ENCODE data around the gene APOBEC3H.
"Not testable (repeated sequence)": the region's sequence is repeated elsewhere in the genome, so short reads cannot be mapped to it uniquely, and the experiment has no call there.

Gene APOBEC3H

GRCh38 chr22:39097098-39098020 is at the start of gene APOBEC3H:
Gene APOBEC3H, plus strand, starts transcription at chr22:39097244. Its CDS starts 3,035 bp downstream, at chr22:39100279.
- in situ Hi-C loops (cut with MboI; ENCODE audit: low sequenced_read_pairs) = no loop called here

GRCh38 chr22:39049486-39049885 is 47.6 kb upstream of the APOBEC3H start:
- in situ Hi-C loops (cut with MboI; ENCODE audit: low sequenced_read_pairs) = not testable (repeated sequence)

GRCh38 chr22:39051844-39052495 is 45.1 kb upstream of the APOBEC3H start:
- in situ Hi-C loops (cut with MboI; ENCODE audit: low sequenced_read_pairs) = not testable (repeated sequence)

GRCh38 chr22:39055658-39056057 is 41.4 kb upstream of the APOBEC3H start:
- in situ Hi-C loops (cut with MboI; ENCODE audit: low sequenced_read_pairs) = no loop called here

GRCh38 chr22:39061290-39061689 is 35.8 kb upstream of the APOBEC3H start:
- in situ Hi-C loops (cut with MboI; ENCODE audit: low sequenced_read_pairs) = not testable (repeated sequence)

- in situ Hi-C loops (cut with MboI; ENCODE audit: low sequenced_read_pairs) = not testable (repeated sequence)
Measured at GRCh38 chr22:39061951-39062350, 35.1 kb upstream of the APOBEC3H start.

GRCh38 chr22:39063904-39064303 is 33.1 kb upstream of the APOBEC3H start:
- in situ Hi-C loops (cut with MboI; ENCODE audit: low sequenced_read_pairs) = not testable (repeated sequence)

- in situ Hi-C loops (cut with MboI; ENCODE audit: low sequenced_read_pairs) = not testable (repeated sequence)
Measured at GRCh38 chr22:39066442-39067276, 30.4 kb upstream of the APOBEC3H start.

GRCh38 chr22:39068033-39068785 is 28.8 kb upstream of the APOBEC3H start:
- in situ Hi-C loops (cut with MboI; ENCODE audit: low sequenced_read_pairs) = no loop called here

GRCh38 chr22:39070186-39070585 is 26.9 kb upstream of the APOBEC3H start:
- in situ Hi-C loops (cut with MboI; ENCODE audit: low sequenced_read_pairs) = no loop called here

- in situ Hi-C loops (cut with MboI; ENCODE audit: low sequenced_read_pairs) = not testable (repeated sequence)
Measured at GRCh38 chr22:39072581-39072981, 24.5 kb upstream of the APOBEC3H start.

GRCh38 chr22:39073981-39074380 is 23.1 kb upstream of the APOBEC3H start:
- in situ Hi-C loops (cut with MboI; ENCODE audit: low sequenced_read_pairs) = no loop called here

GRCh38 chr22:39076155-39077025 is 20.7 kb upstream of the APOBEC3H start:
- in situ Hi-C loops (cut with MboI; ENCODE audit: low sequenced_read_pairs) = not testable (repeated sequence)

GRCh38 chr22:39077026-39077840 is 19.8 kb upstream of the APOBEC3H start, which contains the start of gene APOBEC3G:
Gene APOBEC3G, plus strand, starts transcription at chr22:39077275. Its CDS starts 87 bp downstream, at chr22:39077362.
- in situ Hi-C loops (cut with MboI; ENCODE audit: low sequenced_read_pairs) = not testable (repeated sequence)

GRCh38 chr22:39077912-39078311 is 19.1 kb upstream of the APOBEC3H start:
- in situ Hi-C loops (cut with MboI; ENCODE audit: low sequenced_read_pairs) = not testable (repeated sequence)

GRCh38 chr22:39078329-39078728 is 18.7 kb upstream of the APOBEC3H start:
- in situ Hi-C loops (cut with MboI; ENCODE audit: low sequenced_read_pairs) = no loop called here

- in situ Hi-C loops (cut with MboI; ENCODE audit: low sequenced_read_pairs) = not testable (repeated sequence)
Measured at GRCh38 chr22:39079054-39079637, 17.9 kb upstream of the APOBEC3H start.
